ENCODE results near the gene CATSPERB.
"Not testable (repeated sequence)": the region's sequence is repeated elsewhere in the genome, so short reads cannot be mapped to it uniquely, and the experiment has no call there.

The CATSPERB gene

DNA sequence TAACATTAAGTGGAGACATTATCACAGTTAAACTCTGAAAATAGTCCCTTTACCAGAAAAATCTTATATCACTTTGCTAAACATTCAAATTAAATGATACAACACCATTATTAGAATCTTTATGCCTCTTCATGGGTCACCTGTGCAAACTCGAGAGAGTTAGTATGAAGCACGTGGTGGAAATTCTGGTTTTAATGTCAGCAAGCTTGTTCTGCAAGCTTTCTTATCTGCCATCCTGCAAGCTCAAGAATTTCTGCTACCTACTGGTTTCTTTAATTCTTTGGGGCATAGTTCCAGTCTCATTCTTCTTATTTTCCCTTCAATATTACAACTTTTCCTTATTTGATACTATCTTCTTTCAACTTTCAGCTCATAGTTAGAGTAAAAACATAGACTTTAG, 868 bp downstream of the CATSPERB start:
- DNase-seq = no peak

DNA sequence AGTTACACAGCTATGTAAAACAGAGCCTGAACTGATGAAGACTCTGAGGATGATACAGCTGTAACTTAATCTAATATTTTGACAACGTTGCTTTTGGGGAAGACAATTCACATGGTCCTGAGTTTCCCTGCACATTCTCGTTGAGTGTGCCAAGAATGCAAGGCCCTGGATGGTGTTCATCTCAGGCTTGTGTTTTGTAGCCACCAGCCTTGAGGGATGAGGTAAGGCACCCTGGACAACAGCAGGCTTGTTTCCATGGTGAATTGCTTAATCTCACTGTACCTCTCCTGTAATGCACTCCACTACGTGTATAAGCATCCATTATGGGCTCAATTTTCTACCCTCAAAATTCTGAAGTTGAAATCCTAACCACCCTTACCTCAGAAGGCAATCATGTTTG, 2.1 kb downstream of the CATSPERB start:
- DNase-seq = no peak

- peak; percentile 1 for DNase-seq
These were observed 3.2 kb downstream of the CATSPERB start for GRCh38 chr14:91728616-91729183.

DNA sequence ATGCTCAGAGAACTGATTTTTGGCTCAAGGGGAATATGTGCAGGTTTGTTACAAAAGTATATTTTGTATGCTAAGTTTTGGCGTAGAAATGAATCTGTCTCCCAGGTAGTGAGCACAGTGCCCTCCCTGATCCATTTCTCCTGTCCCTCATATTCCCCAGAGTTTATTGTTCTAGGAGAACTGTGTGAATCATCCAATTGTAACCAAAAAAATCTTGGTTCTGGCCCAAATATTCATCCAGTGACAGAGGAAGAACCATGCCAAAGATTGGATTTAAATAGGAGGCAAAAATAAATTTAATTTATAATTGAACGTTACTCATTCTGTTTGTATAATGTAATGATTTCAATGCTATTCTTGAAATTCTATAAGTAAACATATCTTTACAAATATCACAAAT, 4.8 kb downstream of the CATSPERB start:
- DNase-seq = no peak

- no peak for DNase-seq
These were observed 8.4 kb downstream of the CATSPERB start for GRCh38 chr14:91723501-91723900.

DNA sequence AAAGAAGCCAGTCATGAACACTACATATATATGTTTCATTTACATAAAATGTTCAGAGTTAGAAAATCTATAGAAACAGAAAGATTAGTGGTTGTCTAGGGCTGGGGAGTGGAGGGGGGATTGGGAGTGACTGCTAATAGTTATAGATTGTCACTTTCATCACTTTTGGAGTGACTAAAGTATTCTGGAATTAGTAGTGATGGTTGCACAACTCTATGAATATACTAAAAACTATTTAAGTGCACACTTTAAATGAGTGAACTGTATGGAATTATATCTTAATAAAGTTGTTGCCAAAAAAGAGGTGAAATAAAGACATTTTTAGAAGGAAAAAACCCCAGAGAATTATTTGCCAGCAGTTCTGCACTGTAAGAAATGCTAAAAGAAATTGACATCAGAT, 9.5 kb downstream of the CATSPERB start:
- no peak for DNase-seq

GRCh38 chr14:91719839-91720238, 12.0 kb downstream of the CATSPERB start:
- DNase-seq = no peak

DNA sequence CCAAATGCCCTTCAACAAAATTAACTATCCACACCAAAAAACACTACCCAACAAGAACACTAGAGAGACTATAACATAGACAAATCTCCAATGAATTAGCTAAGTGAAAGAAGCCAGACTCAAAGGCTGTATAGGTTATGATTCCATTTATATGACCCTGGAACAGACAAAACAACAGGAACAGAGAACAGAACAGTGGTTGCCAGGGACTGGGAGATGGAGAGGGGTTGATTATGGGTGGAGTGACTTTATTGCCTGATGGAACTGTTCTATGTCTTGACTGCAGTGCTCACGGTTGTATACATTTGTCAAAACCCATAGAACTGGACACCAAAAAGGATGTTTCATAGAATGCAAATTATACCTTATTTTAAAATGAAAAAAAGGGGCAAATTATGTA, 14.9 kb downstream of the CATSPERB start:
- no peak for DNase-seq

- DNase-seq = no peak
These were observed 17.1 kb downstream of the CATSPERB start for GRCh38 chr14:91714805-91715204.

DNA sequence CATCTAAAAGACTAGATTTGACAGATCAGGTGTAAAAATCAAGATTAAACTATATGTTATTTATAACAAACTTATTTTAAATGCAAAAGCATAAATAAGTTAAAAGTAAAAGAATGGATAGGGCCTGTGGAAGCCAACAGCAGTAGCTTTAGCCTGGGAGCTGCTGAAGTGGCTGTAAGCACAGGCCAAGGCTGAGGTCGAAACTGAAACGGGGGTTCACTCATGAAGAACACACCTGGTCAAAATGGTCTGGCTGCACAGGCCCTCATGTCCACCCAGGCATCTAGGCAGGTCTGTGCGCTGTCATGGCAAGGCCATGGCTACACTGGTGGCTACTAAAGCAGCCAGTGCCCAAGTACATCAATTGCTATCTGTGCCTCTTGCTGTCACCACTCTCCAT, 23.1 kb downstream of the CATSPERB start:
- DNase-seq = no peak

GRCh38 chr14:91706996-91707395, 24.9 kb downstream of the CATSPERB start:
- peak; percentile 6 for DNase-seq

- DNase-seq = no peak
These were observed 37.2 kb downstream of the CATSPERB start for GRCh38 chr14:91694643-91695042.

- no peak for DNase-seq
These were observed 38.5 kb downstream of the CATSPERB start for GRCh38 chr14:91693346-91693745.

DNA sequence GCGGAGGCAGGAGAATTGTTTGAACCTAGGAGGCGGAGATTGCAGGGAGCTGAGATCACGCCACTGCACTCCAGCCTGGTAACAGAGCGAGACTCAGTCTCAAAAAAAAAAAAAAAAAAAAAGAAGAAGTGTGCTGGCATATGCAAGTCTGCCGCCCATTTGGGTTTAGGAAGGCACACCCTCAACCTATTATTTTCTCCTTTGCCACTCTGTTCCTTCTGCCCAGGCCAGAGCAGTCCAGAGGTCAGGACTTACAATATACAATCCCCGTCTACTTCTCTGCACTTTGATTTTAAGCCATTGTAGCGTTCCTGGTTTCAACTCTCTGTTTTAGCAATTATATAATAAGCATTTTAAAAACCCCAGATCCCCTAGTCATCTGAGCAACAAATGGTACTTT, 39.8 kb downstream of the CATSPERB start:
- DNase-seq = no peak

- no peak for DNase-seq
These were observed 42.3 kb downstream of the CATSPERB start for GRCh38 chr14:91689608-91690007.

GRCh38 chr14:91687436-91687835, 44.5 kb downstream of the CATSPERB start:
- not testable (repeated sequence) for DNase-seq

GRCh38 chr14:91685600-91685999, 46.3 kb downstream of the CATSPERB start:
- no peak for DNase-seq

GRCh38 chr14:91681893-91682563, 49.9 kb downstream of the CATSPERB start:
- no peak for DNase-seq

DNA sequence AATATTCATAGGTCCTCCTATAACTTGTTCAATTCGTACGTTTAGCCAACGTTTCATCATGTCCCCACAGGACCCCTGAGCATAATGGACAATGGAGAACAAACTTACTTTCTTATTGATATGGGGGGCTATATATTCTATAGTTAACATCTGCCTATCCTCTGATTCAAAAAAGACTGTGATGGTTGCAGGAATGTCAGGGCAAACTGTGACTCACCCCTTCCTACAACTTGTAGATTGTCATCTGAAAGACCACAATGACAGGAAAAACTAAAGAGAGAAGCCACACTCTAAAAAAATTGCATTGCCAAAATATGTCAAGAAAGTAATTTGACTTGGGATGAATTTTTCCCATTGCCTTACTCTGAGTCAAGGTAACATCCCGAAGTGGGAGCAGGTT, 50.8 kb downstream of the CATSPERB start:
- DNase-seq = peak; percentile 34

GRCh38 chr14:91679273-91679672, 52.6 kb downstream of the CATSPERB start:
- no peak for DNase-seq

- not testable (repeated sequence) for DNase-seq
These were observed 54.2 kb downstream of the CATSPERB start for GRCh38 chr14:91677687-91678086.

DNA sequence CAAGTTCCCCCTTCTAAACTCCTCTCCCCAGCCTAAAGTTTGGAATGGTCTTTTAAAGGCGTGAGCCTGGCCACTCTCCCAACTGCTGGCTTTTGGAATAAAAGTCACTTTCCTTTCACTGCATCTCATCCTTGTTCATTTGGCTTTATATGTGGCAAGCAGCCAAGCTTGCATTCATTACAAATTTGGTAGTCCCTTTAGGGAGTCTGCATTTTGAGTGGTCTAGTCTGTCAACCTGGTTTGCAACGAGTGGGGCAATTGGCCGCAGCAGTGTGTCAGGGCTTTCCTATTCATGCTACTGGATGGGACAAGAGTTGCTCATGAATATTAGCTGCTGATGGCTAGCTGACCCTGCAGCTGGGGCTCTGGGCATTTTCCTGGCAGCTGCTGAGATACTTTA, 57.0 kb downstream of the CATSPERB start:
- DNase-seq = no peak

DNA sequence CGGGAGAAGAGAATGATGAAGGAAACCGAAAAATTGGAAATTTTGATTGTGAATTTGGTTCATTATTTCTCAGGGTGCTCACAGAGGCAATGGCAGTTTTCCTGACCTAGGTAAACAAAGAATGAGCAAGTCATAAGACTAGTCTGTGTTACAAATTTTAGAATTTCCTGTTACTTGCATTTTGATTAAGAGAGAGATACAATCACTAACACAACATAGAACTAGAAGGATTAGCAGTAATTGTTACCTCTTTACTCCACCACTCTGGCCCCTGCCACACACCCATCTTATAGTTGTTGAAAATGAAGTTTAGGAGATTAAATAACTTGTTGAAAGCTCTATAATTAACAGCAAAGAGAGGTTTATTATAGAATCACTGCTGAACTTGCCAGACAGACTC, 62.0 kb downstream of the CATSPERB start:
- DNase-seq = no peak

GRCh38 chr14:91667101-91667500, 64.8 kb downstream of the CATSPERB start:
- not testable (repeated sequence) for DNase-seq

DNA sequence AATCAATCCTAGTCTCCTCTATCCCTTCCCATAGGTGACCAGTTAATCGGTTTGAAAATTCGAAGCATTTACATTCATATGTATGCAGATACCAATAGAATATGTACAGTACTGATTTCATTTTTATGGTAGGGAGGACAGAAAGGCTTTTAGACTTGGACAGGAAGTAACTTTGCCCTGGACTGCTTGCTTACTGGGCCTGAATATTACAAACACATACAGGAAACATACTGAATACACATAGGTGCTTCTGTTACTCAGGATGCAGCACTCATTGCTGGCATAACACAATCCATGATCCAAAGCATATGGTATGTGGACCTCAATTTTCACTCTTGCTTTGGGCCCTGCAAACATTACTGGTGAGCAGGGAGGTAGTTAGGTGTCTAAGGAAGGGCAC, 71.1 kb downstream of the CATSPERB start:
- DNase-seq = no peak

All from OCI-M1 (cell line).